Esophagus squamous epithelium (tissue), 5 donors: ENCODE measurements around the gene ARPIN. TPM values are rescaled to one million over a fixed set of nuclear protein-coding genes. Genes with fewer than 3 reads are reported as not detected.
"Not testable (repeated sequence)": the region's sequence is repeated elsewhere in the genome, so short reads cannot be mapped to it uniquely, and the experiment has no call there.

Experiments used
- DNase-seq: peaks from one replicate; lab custom pipeline; 2025; lab: John Stamatoyannopoulos, UW
- H3K27ac ChIP-seq, 4 donors: fragments of 200-600 bp; sonication (generic); one replicate each; pipeline ENCODE4 v1.5.1; 2016 to 2019; ENCODE audit warnings: mild to moderate bottlenecking in 1 of 4
- H3K27me3 ChIP-seq, 4 donors: fragments of 200-600 bp; sonication (generic); 1 replicate in 3 of 4; 2 replicates in 1 of 4; pipeline versions ENCODE4 v1.5.1 to v1.6.0; 2017 to 2021; ENCODE audit warnings: antibody characterized with exemption in 1 of 4
- H3K36me3 ChIP-seq, 3 donors: fragments of 200-600 bp; sonication (generic); one replicate each; pipeline ENCODE4 v1.5.1; 2016 to 2019
- H3K4me1 ChIP-seq, 3 donors: fragments of 200-600 bp; sonication (generic); one replicate each; pipeline ENCODE4 v1.5.1; 2017 to 2019
- H3K4me3 ChIP-seq, 4 donors: fragments of 200-600 bp; sonication (generic); 1 replicate in 3 of 4; 2 replicates in 1 of 4; pipeline ENCODE4 v1.5.1; 2016 to 2019; ENCODE audit warnings: mild to moderate bottlenecking in 2 of 4, moderate library complexity in 1 of 4
- H3K9me3 ChIP-seq, 3 donors: fragments of 200-600 bp; sonication (generic); one replicate each; pipeline ENCODE4 v1.5.1; 2016 to 2019
- CTCF ChIP-seq, 6 experiments: fragments of 450-650 bp in 4 of 6; fragments of 200-600 bp in 2 of 6; sonication (generic) in 2 of 6; IDR thresholded peaks; one replicate each; pipeline ENCODE4 v1.5.1; 2016 to 2019; ENCODE audit warnings: antibody characterized with exemption in 6 of 6, mild to moderate bottlenecking in 4 of 6, moderate library complexity in 4 of 6
- POLR2A ChIP-seq, 4 donors: fragments of 450-650 bp; IDR thresholded peaks; one replicate each; pipeline ENCODE4 v1.6.1; 2017; ENCODE audit warnings: antibody characterized with exemption in 4 of 4, mild to moderate bottlenecking in 4 of 4, moderate library complexity in 3 of 4
- WGBS, 2 donors: methylation state at CpG; one replicate each; pipeline ENCODE4 v1.1.5; 2018; 5-methylcytosine and 5-hydroxymethylcytosine counted together
- intact Hi-C: fragments of 100-400 bp; cut with DNase I; formaldehyde crosslinking; loops from one replicate; pipeline ENCODE4 v1.15.0; 2022
- total RNA-seq, 4 donors: library from RNA; depleted of rRNA; stranded (reverse); fragments of >200 nt; gene quantifications; one replicate each; pipeline ENCODE4 v1.1.0, GENCODE V29; 2016
- donor health status: DM: yes; HTN: yes; CAD: no.

The ARPIN gene
- total RNA-seq, 4 donors from 2014 or later = 11.0 to 17.9 (median 14.2) TPM

- no peak overlapping the region for H3K27ac ChIP-seq
- H3K36me3 ChIP-seq = no peaks in the 10 kb centered on the region
- no peak overlapping the region for H3K4me3 ChIP-seq
- no peak for TF ChIP-seq POLR2A (IDR thresholded peaks at IDR 0.05)
- TF ChIP-seq CTCF (IDR thresholded peaks at IDR 0.05) = no peak
- H3K9me3 ChIP-seq = no peaks in the 10 kb centered on the region
- H3K4me1 ChIP-seq = no peaks in the 10 kb centered on the region
- no peaks in the 10 kb centered on the region for H3K27me3 ChIP-seq
- WGBS, 2 donors = 69 to 81% methylated on average over 3 of the region's 3 CpGs
- intact Hi-C loops = no loop called here
- no peak for DNase-seq
These were observed 34.6 kb upstream of the ARPIN start for GRCh38 chr15:89947385-89947784.

- no peaks in the 10 kb centered on the region for H3K36me3 ChIP-seq
- H3K9me3 ChIP-seq = no peaks in the 10 kb centered on the region
- H3K27ac ChIP-seq = no peak overlapping the region
- TF ChIP-seq CTCF (IDR thresholded peaks at IDR 0.05) (no peak), POLR2A (IDR thresholded peaks at IDR 0.05) (no peak)
- DNase-seq = no peak
- 61 to 77% methylated on average over 6 of the region's 6 CpGs for WGBS, 2 donors
- H3K27me3 ChIP-seq = no peaks in the 10 kb centered on the region
- H3K4me1 ChIP-seq = no peaks in the 10 kb centered on the region
- intact Hi-C loops = no loop called here
- no peak overlapping the region for H3K4me3 ChIP-seq
These were observed 34.0 kb upstream of the ARPIN start for GRCh38 chr15:89946681-89947299.

- H3K27me3 ChIP-seq, H3K4me1 ChIP-seq, H3K27ac ChIP-seq, H3K36me3 ChIP-seq, H3K9me3 ChIP-seq, intact Hi-C loops, H3K4me3 ChIP-seq, DNase-seq: not testable (repeated sequence)
- WGBS, 2 donors = 70 to 87% methylated on average over 6 of the region's 6 CpGs
These were observed 31.0 kb upstream of the ARPIN start for GRCh38 chr15:89943721-89944120.

- 70 to 87% methylated on average over 3 of the region's 3 CpGs for WGBS, 2 donors
- intact Hi-C loops = no loop called here
- DNase-seq = no peak
These were observed 27.2 kb upstream of the ARPIN start for GRCh38 chr15:89939910-89940309.

GRCh38 chr15:89939377-89939776, 26.6 kb upstream of the ARPIN start:
- WGBS, 2 donors = 70 to 82% methylated on average over 2 of the region's 2 CpGs
- intact Hi-C loops, DNase-seq, H3K27me3 ChIP-seq, H3K9me3 ChIP-seq, H3K4me3 ChIP-seq, H3K36me3 ChIP-seq, H3K4me1 ChIP-seq, H3K27ac ChIP-seq: not testable (repeated sequence)

More at GRCh38 chr15:89939910-89940309, 27.2 kb upstream of the ARPIN start:
- H3K27me3 ChIP-seq = no peaks in the 10 kb centered on the region
- no peaks in the 10 kb centered on the region for H3K4me1 ChIP-seq
- H3K27ac ChIP-seq = no peak overlapping the region
- no peaks in the 10 kb centered on the region for H3K9me3 ChIP-seq
- TF ChIP-seq CTCF (IDR thresholded peaks at IDR 0.05) (no peak), POLR2A (IDR thresholded peaks at IDR 0.05) (no peak)
- H3K4me3 ChIP-seq = no peak overlapping the region
- H3K36me3 ChIP-seq = no peaks in the 10 kb centered on the region

GRCh38 chr15:89937365-89938350, 24.9 kb upstream of the ARPIN start:
- intact Hi-C loops = no loop called here
- TF ChIP-seq CTCF (IDR thresholded peaks at IDR 0.05) = no peak
- no peak for TF ChIP-seq POLR2A (IDR thresholded peaks at IDR 0.05)
- no peak for DNase-seq

More at GRCh38 chr15:89937365-89938350, 24.9 kb upstream of the ARPIN start:
- WGBS, 2 donors = 61 to 73% methylated on average over 10 of the region's 10 CpGs
- Histone ChIP-seq H3K4me3 (no peak overlapping the region), H3K27ac (no peak overlapping the region), H3K27me3 (no peaks in the 10 kb centered on the region), H3K36me3 (no peaks in the 10 kb centered on the region), H3K4me1 (no peaks in the 10 kb centered on the region), H3K9me3 (no peaks in the 10 kb centered on the region)
